HG02973 (cell line): Measurements from ENCODE around the gene CPEB4.

ENCODE experiments used
- ATAC-seq: cut with Tn5 transposase; IDR thresholded peaks from one replicate; pipeline ENCODE4 v1.9.1; 2021; ENCODE audit warnings: moderate library complexity; ENCODE audit not compliant: unreplicated experiment

Gene CPEB4

DNA sequence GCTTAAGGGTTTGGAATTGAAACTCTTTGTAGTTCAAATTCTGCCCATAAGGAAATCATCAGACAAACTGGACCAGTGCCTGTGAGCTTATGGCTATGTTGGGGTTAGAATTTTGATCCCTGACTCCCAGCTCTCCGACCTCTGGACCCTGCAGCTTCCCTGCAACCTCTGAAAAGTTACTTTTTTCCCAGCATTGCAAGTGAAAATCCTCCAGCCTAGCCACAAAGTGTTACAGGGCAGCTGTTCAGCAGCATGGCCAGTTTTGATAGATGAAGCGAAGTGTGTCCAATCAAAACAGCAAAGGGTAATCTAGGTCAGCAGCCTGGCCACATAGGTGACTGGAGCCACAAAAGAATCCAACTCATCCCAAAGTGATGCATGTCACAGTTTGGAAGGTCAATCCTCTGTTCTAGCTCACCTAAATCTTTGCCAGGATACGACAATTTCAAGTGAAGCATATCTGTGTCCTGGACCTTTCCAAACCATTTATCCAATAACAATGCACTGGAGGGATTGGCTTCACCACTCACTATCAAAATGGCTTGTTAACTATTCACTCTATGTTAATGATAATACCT lies 4.7 kb upstream of the CPEB4 start:
- ATAC-seq, result no peak

DNA sequence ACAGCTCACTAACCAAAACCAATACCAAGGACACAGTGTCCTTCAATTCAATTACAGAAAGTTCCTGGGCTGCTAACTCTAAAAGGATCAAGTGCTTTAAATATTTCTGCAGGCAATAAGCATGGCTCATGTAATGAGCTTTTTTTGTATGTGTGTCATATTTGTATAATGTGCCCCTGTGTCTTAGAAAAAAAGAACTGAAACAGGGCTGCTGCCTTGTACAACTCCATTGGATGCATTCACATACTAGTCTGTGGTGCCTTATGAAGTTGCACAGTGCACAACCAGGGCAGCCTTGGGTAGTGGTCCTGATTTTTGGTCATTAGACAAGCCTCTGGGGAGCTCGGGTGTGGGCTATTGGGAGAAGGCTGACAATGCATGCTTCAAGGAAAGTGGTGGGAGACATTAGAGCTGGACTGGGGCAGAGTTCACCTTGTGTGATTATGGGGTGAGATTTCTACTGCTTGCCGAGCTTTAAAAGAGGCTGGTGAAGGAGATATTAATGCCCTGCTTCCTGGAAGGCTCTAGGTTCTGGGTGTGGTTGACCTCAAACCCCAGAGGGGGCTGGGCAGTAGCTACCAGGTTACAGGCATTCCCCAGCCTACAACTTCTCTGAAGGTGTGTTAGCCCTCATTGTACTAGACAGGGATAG lies 3.6 kb upstream of the CPEB4 start:
- ATAC-seq, result no peak

DNA sequence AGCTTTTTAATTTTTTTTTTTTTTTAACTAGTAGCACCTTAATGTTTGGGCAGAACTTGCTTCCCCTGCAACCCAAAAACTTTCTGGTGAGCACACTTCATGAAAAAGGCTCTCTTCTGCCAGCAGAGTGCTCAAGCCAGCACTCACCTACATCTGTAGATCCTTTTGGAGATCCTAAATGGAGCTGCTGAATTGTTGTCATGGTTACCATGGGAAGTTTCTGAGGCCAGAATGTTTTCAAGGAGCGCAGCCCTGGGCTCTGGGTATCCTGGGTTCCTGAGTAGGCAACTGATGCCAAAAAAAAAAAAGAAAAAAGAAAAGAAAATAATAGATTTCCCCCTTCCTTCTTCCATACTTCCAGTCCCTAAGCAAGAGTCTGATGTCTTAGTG lies 3.1 kb upstream of the CPEB4 start:
- no peak for ATAC-seq

DNA sequence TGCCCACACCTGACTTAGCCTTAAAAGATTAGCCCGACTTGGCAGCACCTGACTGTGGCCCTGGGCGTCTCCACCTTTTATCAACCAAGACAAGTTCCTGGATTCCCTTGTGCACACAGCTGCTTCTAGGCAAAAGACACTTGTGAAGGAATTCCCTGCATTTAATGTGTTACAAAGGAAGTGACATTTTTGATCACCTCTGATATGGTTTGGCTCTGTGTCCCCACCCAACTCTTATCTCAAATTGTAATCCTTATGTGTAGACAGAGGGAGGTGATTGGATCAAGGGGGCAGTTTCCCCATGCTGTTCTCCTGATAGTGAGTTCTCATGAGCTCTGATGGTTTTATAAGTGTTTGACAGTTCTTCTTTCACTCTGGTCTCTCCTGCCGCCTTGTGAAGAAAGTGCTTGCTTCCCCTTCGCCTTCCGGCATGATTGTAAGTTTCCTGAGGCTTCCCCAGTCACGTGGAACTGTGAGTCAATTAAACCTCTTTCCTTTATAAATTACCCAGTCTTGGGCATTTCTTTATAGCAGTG lies 2.6 kb upstream of the CPEB4 start:
- ATAC-seq, result no peak

DNA sequence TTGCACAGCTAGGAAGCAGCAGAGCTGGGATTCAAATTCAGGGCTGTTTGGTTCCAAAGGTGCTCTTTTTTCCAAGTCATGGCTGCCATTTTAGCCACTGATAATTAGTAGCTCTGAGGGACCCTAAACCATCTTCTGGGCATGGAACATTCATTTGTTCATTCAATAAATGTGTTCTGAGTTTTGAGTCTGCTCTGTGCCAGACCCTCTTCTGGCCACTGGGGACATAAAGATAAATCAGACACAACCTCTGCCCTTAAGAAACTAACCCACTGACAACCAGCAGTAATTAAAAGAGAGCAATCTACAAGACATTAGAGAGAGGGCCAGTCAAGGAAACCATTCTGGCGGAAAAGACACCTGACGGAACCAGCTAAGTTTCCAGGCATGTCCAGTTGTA lies 2.0 kb upstream of the CPEB4 start:
- no peak for ATAC-seq

DNA sequence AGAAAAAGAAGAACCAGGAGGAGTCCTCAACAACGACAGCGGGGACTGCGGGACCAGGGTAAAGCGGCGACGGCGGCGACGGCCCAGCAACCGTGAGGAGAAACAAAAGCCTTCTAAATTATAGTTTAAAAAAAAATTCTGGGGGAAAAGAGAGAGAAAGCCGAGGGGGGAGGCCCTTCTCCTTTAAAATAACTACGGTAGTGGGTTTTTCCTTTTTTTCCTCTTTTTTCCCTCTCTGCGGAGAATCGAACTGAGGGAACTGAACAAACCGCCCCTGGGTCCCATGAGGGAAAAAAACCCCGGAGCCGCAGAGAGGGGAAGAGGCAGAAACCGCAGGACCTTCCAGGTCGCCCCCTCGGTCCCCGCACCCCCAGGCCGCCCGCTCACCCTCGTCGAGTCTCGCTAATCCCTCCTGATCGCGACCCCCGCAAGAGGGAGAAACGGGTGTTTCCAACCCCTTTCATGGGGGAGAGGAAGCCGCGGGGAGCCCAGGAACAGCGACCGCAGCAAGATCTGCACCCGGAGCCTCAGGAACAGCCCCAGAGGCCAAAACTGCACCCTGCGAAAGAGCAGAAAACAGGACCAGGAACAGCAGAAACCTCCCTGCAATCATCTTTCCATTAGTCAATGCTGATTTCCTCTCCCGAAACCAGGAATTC lies 453 bp downstream of the CPEB4 start:
- no peak for ATAC-seq

DNA sequence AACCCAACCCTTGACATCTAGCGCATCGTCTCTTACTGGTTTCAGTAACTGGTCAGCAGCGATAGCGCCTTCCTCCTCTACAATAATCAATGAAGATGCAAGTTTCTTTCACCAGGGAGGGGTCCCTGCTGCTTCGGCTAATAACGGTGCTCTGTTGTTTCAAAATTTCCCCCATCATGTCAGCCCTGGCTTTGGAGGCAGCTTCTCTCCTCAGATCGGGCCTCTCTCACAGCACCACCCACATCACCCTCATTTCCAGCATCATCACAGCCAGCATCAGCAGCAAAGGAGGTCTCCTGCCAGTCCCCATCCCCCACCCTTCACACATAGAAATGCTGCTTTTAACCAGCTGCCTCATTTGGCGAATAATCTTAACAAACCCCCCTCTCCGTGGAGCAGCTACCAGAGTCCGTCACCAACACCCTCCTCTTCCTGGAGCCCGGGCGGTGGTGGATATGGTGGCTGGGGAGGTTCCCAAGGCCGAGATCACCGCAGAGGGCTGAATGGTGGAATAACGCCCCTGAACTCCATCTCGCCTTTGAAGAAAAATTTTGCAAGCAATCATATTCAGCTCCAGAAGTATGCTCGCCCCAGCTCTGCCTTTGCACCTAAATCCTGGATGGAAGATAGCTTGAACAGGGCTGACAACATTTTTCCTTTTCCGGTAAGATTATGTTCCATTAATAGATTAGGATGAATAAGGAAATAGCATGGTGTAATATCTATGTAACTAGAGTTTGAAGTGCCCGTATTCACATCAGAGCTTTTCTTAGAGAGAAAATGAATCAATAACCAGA lies 2.2 kb downstream of the CPEB4 start:
- no peak for ATAC-seq

DNA sequence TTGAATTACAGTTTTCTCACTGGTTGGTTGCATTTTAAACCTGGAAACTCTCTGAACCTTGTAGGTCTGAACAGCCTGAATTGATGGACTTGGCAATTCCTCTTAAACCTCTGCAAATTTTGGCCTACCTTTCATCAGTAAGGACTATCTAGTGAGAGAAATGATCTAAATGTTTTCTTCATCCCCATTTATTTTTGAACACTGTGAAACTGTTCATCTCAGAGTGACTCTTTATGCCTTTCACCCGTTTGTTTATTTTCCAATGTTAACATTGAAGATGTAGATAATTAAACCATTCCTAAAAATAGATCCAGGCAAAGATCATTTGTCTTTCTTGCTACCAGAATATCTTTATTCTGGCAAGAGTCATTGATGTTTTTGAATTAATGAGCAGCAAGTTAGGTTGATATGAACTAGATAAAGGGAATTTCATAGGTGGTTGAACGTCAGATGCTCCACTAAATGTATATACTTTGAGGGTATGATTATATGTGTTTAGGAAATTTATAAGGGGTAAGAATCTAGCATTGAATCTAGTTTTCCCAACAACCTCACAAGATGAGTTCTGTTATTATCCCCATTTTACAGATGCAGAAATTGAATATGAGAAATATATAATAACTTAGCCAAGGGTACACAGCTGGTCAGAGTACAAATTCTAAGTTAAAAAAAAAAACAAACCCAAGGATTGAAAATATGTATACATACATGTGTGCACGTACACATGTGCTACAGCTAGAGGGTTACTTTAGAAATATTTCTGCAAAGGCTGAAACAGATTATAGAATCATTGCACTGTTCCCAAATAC lies 3.4 kb downstream of the CPEB4 start:
- ATAC-seq, result no peak

DNA sequence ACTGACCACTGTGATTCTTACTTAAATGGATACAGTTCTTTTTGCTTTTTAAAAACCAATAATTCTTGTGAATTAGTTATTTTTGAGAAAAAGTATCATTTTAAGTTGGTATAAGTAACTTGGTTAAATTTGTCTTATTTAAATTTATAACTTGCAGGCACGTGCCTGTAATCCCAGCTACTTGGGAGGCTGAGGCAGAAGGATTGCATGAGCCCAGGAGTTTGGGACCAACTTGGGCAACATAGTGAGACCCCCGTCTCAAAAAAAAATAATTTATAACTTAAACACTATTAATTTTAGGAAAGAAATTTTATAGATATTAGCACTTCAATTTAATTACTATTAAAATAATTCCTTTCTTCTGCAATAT lies 5.0 kb downstream of the CPEB4 start:
- ATAC-seq, result no peak

DNA sequence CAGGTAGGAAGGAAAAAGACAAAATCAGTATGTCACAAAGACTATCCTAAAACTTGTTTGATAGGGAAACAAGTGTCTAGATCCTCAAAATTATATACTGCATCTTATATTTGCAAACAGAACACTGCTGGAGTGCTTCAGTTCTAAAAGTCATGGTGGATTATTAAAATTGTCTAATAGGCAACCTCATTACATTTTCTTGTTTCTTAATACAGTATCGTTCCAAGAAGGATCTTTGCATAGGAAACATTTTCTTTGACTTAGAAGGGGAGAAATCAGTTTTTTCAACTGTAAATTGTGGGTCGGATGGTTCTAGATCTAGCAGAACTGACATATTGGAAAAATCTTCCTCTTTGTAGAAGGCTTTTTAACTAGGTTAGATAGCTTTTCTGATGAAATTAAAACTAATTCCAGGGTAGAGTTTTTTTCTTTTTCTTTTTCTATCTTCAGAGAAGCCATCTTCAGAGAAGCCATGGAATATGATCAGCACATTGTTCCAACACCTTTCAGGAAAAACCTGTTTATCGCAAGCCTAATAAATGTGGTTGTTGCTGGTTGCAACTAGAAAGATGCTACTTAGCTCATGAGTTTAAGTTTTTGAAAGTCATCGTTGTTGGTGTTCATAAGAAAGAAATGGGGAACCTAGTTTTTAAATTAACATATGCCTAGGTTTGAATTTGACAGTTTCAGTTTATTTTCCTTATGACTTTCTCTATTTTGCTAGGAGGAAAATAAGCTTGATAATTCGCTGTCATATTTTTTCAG lies 7.4 kb downstream of the CPEB4 start:
- ATAC-seq, result no peak

DNA sequence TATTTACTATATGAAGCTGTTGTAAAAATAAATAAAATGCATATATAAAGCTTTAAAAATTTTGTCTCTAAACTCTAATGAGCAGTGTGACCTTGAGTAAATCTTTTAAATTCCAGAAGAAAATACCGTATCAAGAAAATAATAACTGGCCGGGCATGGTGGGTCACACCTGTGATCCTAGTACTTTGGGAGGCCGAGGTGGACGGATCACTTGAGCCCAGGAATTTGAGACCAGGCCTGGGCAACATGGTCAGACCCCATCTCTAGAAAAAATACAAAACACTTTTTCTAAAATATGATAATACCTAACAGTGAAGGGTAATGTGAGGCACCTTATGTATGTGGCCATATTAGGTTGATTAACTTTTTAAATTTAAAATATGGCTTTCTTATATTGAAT lies 8.5 kb downstream of the CPEB4 start:
- no peak for ATAC-seq

DNA sequence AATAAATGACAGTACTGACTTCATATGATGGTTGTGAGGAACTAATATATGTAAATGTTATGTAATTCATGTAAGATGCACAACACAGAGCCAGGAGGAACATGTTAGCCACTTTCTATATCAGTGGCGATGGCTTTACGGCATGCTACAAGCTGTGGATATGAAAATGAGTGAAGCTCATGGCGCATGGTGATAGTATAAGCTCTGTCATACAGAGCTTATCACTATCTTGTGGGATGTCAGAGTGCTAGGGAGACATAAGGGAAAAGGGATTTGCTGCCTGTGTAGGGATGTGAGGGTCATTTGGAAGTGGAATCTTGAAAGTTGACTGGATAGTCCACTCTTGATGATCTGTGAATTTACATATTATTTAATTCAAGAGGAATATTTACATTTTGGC lies 13.6 kb downstream of the CPEB4 start:
- ATAC-seq, result no peak

DNA sequence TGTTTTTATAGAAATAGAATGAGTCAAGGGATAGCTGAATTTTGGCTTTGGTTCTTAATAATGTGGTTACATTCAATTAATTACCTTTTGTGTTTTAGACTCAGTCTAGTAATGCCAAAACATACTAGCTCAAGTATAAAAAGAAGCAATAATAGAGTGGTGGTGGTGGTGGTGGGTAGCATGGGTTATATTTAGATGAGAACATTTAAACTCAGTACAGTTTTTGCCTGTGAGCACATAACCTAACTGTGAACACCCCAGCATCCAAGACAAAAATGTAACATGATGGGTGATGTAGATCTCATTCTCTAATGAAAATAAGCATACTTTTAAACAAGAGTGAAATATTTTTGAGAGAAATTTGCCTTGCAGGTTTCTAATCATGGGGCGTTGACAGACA lies 14.2 kb downstream of the CPEB4 start:
- ATAC-seq, result no peak

DNA sequence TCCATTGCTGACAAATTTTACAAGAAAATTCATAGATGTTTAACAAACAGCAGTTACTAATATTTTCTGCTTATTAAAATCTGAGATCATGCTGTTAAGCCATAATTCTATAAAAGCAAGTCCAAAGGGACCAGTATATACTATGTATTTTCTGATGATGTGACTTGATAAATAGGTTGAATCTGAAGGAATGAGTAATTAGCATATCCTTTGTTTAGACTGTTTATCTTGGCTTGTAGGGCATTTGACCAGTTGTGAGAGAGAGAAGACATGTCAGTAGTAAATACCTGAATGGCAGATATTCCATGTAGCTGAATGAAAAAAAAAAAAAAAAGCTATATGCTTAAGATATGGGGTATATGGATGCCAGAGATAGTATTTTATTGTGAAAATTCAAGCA lies 14.6 kb downstream of the CPEB4 start:
- no peak for ATAC-seq

DNA sequence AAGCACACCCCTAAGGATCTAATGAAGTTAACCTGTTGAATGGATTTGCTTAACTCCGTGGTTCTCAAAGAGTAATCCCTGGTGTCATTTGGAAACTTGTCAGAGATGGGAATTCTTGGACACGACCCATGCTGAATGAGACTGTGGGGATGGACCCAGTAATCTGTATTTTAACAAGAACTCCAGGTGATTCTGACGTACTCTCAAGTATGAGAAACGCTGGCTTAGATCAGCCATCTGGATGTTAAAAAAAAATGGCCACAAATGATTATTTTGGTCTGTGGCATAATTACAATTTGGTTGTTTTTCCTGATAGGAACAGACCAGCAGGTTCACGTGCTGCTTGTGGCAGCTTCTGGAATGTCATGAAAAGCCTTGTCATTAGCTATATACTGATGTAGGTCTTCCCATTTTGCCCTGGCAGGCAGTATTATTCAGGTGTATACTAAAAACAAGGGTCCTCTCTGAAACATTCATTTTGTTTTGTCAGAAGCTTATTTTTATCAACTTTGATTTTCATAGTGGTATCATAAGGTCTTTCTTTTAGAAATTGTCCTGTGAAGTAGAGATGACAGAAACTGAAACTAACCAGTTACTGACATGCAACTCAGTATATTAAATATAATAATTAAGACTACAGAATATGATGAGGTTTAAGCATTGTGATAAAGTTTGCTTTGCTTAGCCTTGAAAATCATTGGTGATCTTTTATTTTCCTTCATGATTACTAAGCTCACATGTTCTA lies 15.4 kb downstream of the CPEB4 start:
- no peak for ATAC-seq

DNA sequence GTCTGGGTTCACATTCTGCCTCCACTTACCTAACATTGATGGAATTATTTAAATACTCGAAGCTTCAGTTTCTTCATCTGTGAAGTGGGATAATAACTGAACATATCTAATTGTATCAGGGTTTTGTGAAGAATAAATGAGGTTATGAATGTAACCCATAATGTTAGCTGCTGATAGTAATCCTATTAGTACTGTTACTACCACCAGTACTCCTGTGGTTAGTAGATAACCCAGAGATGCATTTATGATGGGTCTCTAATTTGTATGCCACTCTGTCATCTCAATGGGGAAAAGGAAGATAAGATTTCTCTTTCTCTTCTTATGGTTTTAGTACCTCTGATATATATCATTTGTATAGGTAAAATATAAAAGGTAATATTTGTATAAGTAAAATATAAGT lies 16.0 kb downstream of the CPEB4 start:
- ATAC-seq, result no peak

DNA sequence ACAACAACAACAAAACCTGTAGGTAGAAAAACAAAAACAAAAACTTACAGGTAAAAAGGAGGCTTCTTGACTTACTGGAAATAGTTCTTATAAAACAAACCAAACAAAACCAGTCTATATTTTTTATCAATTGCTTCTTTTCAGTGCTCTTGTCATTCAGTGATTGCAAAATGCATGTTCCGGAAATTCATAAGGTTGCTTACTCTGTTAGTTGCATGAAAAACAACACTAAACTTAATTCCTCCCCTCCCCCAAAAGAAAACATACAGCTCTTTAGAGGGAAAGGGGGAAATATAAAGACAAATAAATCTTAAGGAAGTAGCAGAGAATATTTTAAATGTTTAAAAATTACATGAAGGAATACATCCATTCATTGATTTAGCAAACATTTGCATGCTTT lies 19.1 kb downstream of the CPEB4 start:
- ATAC-seq, result no peak

DNA sequence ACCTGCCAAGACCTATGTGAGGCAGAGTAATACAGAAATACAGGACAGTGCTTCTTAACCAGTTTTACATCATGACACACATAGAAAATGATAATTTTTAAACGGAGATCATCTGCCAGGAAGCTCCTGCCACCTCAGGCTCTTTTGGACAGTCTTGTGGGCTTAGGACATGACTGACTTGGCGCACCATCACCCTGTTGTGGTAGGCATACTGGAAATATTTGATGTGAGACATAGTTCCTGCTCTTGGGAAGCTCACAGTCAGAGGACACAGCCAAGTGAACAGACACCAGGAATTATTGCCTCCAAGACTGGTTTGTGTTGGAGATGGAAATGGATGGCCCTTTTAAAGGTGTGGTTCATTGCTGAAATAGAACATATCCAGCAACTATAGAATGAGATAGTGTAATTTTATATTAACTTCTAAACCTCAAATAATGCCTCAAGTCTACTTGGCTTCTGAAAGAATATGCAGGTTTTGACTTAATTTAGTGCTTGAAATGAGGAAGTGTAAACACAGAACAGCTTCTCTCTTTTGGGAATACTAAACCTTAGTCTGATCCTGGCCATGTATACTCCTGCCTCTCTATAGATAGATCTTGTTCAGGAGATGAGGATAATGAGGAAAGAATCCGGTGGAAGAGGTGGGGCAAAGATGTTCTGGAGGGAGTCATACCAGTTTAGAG lies 19.7 kb downstream of the CPEB4 start:
- ATAC-seq, result no peak

DNA sequence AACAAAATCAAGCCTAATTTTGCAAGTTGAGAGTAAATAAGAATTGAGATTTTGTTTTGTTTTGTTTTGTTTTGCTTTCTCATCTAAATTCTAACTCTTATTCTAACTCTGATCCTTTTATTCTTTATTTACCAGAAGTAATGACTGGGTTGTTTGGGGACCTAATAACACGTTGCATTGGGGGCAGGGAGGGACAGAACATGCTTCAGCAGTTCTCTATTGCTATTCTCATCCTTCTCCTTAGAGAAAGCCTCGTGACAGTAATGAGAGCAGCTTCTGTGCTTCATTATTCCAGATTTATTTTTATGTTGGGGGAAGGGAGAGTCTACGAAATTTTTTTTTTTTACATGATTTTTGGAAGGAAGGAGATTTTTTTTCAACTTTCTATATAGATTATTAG lies 21.1 kb downstream of the CPEB4 start:
- no peak for ATAC-seq
